Measurements from ENCODE around the gene AATK.

The AATK gene

DNA sequence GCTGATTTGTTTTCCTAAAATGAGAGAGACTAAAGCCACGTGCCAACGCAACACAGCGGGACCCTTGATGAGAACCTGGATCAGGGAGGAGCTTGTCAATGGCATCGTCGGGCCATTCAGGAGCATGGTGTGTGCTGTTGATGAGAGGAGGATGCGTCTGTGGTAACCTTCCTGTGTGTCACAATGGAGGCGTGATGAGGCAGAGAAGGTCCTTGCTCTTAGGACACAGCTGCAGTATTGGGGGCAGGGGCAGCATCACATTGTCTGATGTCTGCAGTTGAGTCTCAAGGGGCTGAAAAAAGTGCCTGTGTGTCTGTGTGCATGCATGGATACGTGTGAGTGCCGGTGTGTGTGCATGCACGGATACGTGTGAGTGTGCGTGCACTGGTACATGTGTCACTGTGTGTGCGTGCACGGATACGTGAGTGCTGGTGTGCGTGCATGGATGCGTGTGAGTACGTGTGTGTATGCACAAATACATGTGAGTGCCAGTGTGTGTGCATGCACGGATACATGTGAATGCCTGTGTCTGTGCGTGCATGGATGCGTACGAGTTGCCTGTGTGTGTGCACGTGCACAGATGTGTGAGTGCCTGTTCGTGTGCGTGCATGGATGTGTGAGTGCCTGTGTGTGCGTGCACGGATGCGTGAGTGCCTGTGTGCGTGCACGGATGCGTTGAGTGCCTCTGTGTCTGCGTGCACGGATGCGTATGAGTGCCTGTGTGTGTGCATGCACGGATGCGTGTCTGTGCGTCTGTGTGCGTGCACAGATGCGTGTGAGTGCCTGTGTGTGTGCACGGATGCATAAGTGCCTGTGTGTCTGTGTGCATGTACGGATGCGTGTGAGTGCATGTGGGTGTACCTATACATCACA, 91.8 kb downstream of the AATK start:
- no peak for DNase-seq (ENCODE audit: low read depth in 1 of 2, low spot score in 1 of 2)

DNA sequence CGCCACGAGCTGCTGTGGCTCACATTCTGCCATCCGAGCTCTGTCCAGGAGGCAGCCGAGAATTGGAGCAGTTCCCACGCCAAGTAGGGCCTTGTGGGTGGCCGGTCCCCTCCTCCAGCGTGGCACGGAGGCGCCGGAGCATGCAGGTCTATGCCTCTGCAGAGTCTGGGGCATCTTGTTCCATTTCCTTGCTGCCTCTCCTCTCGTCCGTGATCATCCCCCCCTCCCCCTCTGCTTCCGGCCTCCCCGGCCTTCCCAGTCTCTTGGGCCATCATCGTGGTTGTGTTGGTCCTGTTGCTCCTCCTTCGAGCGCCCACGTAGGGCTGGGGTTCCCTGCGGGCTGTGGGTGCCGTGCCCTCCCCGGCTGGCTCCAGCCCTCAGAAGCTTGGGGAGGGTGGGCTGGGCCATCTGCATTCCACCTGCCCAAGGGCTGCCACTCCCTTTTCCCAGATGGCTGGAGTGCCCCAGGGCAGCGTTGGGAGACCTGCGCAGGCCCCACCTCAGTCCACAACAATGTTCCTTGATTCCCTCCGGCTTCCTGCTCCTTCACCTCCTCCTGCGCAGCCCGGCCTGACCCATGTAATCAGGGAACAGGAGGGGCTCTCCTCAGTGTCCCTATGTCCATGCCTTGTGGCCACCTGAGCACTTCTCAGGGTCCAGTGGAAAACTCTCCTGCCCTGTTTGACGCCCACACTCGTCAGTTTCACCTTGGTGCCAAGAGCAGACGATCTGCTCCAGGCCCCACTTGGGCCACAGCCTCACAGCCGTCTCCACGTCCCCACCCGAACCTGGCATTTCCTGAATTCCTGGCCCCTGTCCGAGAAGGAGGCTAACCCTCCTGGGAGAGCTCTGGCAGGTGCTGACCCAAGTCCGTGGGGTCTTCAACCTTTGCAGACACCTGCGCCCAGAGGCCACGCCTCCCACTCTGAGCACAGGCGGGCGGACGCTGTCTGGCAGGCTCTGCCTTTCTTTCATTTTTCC, 94.0 kb downstream of the AATK start:
- DNase-seq (ENCODE audit: low read depth in 1 of 2, low spot score in 1 of 2) = no peak

DNA sequence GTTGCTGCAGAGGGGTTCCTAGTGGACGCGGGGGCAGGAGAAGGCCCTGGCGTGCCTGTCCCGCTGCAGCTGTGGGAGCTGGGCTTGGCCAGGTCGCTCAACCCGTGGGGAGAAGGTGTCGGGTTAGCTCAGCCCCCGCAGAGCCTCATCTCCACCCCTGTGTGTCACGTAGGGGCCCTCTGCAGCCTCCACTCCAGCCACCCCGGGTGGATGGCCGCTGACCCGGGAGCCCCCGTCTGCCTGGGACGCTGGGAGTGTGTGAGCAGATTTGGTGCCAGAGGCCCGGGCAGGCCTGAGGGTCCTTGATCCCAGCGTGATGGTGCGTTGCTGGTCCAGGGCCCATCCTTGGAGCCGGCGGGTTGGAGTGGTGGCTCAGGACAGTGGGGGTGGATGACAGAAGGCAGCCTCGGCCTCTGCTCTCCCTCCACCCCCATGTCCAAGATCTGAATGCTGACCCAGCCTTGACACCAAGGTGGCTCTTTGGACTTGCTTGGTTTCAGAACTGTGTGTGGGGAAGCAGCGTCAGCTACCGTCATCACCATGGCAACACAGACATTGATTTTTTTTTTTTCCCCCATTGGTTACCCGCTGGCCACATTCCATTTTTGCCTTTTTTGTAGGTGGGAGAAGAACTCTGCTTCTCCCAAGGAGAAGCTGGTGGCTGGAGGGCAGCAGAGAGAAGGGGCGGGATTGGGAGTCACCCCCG, 95.3 kb downstream of the AATK start:
- no peak for DNase-seq (ENCODE audit: low read depth in 1 of 2, low spot score in 1 of 2)

DNA sequence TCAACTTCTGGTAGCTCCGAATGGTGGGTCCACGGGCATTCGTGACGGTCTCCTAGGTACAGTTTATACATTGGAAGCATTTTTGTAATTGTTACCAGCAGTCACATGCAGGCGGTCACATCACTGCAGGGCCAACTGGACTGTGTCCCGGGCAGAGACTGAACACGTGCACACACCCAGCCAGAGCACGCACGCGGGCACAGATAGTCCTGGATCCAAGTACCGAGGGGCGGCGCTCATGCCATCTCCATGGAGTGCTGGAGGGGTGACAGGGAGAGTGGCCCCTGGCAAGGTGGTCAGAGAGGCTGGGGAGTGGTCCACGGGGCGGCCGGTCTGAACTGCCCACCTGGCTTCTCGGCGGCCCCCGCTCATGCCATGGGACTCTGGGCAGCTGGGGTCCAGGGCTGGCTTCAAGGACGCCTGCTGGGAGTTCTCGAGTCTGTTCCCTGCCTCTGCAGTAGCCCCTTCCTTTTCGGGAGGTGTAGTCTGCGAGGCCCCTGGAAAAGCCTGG, 96.8 kb downstream of the AATK start:
- DNase-seq (ENCODE audit: low read depth in 1 of 2, low spot score in 1 of 2) = no peak

DNA sequence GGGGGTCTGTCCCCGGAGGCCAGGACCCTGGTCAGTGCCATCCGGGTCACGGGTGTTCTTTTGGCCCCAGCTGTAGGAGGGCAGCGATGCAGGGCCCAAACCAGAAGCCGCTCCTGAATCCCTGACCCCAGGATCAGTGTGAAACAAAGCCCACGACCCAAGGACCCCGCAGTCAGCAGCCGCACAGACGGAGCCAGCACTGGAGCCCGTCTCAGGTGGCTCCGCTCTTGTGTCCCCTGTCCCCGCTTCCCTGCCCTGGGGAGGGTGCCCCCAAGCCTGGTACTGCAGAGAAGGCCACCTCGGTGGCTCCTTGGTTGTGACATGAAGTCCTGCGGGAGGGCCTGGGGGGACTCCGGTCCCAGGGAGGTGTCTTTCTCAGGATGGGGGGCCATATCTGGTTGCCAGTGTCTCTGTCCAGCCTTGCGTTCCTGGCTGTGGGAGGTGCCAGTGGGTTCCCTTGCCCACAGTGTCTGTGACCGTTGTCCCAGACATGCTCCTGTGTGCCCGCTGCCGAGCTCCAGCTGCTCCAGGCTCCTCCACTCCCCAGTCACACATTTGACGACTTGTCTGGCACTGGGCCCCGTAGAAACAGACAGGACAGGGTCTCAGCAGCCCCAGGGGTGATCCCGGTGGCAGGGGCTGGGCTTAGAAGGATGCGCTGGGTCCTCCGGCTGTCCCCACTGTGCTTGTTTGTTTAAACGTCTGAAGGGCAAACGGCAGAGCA, 97.4 kb downstream of the AATK start:
- no peak for DNase-seq (ENCODE audit: low read depth in 1 of 2, low spot score in 1 of 2)

DNA sequence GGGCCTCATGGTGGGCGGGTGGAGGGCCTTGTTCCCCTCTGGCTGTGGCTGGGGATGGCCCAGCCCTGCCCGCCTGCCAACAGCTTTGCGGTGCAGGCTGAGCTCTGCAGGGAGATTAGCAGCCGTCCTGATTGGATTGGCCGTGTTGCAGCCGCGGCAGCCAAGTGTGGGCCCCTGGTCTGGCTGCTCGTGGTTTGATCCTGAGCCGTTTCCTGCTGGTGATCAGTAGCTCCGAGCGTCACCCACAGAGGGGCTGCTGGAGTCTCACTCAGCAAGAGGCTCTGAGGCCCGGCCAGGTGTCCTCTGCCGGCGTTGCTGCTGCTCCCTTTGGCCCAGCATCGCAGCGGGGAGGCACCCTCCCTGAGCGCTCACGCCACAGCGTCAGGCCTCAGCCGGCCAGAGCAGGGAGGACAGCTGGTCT, 98.6 kb downstream of the AATK start:
- DNase-seq (ENCODE audit: low read depth in 1 of 2, low spot score in 1 of 2) = no peak

Measured in stimulated activated CD4-positive, alpha-beta T cell treated with anti-CD3 and anti-CD28 coated beads, Interleukin-15, amount 100 ng/mL, for 1 hour (primary cell).